NCI-H748 treated with DMSO at 0.1 percent for 48 hours (cell line): ENCODE measurements around the gene MFNG.
"Not testable (repeated sequence)": the region's sequence is repeated elsewhere in the genome, so short reads cannot be mapped to it uniquely, and the experiment has no call there.

Experiments
- DNase-seq: peaks from one replicate; lab custom pipeline; 2025; lab: John Stamatoyannopoulos, UW

Gene MFNG

DNA sequence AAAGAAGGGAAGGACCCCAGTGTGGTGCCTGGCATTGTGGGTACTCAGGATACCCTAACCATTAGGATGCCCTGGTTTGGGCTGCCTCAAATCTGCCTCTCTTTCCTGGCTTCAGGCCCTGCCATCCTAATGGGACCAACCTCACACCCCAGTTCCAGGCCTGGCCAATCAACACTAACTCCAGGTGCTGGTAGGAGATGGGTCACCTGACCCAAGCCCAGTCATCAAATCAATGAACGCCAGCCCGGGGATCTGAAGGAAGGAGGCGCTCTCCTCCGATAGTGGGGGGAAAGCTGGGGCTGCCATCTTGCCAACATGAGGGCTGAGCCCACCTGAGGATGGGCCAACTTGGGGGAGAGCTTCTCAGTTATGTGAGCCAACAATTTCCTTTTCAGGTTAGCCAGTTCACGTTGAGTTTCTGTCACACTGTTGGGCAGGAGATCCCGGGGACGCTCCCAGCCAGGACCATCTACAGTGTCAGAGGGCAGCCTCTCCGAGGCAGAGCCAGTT, 12.7 kb downstream of the MFNG start:
- DNase-seq: no peak

DNA sequence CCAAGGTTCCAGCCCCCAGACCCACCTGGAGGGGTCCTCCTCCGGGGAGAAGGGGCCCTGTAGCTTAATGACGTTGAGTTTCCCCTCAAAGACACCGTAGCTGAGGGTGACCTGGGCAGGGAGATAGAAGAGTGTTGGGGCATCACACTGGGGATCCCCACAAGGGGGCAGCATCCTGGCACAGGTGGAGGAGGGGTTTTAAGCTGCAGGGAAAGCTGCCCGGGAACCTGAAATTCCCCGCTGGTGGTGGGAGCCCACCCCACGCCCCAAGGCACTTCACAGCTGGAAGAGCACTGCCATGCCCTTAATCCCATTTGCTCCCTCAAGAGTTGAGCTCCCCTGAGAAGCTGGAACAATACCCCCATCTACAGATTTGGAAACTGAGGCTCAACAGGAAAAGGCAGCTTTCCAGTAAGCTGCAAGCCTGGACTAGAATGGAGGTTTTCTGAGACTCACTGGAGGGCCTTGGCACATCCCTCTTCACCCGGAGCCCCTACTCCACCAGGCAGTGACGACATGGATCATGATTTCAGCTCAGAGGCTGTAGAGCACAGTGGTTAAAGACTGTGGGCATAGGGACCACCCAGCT, 13.7 kb downstream of the MFNG start:
- DNase-seq: no peak

DNA sequence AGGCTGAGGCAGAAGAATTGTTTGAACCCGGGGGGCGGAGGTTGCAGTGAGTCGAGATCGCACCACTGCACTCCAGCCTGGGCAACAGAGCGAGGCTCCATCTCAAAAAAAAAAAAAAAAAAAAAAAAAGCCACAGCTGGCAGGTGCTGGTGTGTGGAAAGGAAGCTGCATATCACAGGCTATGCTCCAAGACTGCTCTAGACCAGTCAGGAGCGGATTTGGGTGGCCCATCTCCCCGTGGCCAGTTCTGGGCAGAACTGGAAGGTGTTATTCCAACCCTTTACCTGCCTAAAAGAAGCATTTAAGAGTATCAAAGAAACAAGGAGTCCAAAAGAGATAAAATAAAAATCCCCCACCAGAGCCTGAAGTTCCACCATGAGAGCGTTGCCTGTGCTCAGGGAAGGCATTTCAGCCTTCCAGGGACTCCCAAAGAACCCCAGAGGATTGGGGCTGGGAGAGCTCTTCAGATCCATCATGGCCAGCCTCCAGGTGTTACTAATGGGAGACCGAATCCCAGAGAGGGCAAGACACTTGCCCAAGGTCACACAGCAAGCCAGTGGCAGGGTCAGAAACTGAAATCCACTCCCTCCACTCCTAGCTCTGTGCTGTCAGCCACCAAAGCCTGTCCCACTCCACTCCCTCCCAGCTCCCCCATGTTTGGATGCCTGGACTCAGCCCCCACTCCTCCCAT, 14.3 kb downstream of the MFNG start:
- DNase-seq: no peak

DNA sequence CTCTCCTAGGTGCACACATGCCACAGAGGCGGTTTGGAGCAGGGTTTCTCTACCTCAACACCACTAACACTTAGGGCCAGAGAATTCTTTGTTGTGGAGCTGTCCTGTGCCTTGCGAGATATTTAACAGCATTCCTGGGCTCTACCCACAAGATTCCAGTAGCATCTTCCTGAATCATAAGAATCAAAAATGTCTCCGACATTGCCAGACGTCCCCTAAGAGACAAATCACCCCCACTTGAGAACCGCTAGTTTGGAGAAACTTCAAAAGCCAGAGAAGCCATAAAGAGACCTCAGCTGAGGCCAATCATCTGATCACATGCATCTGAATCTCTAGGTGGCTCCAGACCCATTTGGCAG, 16.1 kb downstream of the MFNG start:
- no peak for DNase-seq

DNA sequence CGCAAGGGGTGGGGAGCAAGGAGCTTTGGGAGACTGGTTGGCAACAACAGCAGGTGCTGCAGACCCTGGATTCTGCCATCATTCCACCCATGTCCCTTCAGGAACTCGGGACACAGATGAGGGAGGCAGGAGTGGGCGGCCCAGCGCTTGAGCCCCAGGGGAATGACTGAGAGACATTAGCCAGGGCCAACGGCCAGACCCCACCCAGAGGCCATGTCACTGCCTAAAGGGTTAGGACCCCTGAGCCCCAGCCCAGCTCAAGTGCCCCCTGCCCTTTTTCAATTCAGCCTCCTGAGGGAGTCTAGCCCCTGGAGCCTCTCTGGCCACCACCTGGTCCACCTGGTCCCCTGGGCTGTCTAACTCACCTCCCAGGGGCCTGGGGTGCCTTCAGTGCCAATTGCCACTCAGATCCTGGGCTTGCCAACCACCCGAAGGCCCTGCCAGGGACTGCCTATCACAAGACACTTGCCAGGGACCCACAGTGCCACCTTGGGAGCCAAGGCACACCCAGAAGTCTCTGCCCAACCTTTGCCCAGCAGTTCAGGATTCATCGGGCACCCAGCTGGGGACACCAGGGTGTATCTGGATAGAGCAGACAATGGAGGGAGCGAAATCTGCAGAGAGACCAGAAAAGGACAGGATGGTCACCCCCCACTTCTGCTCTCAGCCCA, 16.6 kb downstream of the MFNG start:
- DNase-seq: no peak

DNA sequence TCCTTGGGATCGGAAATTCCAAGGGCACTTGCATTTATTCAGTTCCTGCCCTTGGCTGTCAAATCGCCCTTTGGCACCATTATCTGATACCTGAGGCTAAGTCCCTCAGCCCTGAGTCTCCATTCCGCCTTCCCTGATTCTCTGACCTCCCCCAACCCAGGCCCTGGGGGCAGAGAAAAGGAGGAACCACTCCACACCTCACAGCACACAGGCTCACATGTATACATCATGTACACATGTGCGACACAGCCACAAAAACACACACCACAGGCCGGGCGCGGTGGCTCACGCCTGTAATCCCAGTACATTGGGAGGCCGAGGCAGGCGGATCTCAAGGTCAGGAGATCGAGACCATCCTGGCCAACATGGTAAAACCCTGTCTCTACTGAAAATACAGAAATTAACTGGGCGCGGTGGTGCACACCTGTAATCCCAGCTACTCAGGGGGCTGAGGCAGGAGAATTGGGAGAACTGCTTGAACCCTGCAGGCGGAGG, 17.9 kb downstream of the MFNG start:
- not testable (repeated sequence) for DNase-seq

DNA sequence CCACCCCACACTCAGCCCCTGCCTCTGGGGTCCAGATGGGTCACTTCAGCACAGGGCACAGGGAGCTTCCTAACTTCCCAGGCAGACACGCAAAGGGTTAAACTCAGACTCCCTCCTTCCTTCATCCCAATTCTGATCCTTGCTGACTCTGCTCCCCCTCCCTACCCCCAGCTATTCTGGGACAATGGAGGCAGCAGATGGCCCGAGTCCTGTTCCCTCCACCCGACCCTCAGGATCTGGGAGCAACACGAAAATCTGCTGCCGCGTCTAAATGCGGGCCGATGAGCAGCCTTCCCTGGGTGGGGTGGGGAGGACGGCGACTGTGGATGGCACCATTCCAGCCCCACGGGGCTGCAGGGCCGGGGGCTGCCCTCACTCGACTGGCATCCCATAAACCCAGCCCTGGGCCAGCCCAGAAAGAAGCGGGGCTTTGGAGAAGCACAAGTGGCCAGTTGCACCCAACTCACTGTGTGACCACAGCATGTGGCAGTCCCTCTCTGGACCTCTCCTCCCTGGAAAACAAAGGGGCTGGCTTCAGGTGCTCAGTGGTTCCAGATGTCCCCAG, 18.7 kb downstream of the MFNG start:
- DNase-seq: no peak

DNA sequence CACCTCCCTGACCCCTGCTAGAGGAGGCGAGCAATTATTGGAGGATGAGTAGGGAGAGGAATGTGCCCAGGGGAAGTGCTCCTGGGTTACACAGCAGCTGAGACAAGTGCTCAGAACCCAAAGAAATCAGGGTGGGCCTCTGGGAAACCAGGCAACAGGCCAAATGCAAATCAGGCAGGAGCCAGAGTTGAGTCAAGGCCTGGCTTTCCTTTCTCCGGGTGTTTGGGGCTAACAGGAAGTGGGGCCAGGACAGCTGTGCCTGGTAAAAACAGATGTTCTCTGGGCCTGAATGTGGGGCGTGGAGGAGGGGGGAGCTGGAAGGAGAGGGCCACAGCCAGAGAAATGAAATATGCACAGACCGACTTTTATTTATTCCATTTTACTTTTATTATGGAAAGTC, 22.0 kb downstream of the MFNG start:
- DNase-seq: no peak

DNA sequence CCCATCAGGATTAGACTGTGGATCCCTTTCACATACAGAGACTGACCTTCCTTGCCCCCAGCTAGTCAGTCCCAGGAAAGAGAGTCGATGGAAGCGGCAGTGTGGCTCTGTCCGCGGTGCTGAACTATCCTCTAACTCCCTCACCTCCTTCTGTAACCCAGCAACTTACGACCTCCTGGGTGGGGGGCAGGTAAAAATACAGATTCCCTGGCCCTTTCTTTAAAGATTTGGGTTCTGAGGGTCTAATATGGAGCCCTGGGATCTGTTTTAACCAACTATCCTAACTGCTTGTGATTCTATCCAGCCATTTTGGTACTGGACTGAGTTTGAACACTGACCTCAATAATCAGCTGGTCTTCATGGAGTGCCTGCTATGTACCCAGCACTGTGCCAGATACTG, 23.2 kb downstream of the MFNG start:
- no peak for DNase-seq

DNA sequence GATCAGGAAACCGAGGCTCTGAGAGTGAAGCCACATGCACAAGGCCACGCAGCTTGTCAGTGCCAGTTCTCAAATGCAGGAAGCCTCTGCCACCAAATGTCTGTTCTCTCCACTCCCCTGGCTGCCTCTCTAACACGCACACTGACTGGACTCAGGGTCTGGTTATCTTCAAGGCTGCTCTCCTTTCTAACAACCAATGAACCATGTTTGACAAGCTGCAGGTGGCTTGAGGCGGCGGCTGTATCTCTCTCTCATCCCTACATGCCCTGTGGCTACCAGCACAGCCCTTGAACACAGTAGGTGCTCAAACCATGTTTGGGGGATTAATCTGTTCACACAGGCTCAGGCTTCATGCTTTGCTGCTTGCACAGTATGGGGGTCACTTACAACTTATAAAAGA, 23.7 kb downstream of the MFNG start:
- DNase-seq: no peak

DNA sequence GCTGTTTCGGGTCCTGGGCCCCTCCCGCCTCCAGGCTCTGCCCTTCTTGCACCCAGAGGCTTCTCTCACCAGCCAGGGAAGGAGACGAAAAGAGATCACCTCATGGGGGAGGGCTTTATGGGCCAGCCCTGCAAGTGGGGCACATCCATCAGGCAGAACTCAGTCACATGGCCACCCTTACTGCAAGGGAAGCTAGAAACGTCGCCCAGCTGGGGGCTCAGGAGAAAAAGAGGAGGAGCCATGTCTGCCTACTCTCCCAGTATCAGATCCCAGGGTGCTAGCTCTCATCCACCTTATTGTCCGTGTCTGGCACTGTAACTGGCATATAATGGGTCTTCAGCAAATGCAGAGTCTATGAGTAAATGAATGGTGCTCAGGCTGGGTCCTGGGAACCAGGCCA, 24.2 kb downstream of the MFNG start:
- no peak for DNase-seq

DNA sequence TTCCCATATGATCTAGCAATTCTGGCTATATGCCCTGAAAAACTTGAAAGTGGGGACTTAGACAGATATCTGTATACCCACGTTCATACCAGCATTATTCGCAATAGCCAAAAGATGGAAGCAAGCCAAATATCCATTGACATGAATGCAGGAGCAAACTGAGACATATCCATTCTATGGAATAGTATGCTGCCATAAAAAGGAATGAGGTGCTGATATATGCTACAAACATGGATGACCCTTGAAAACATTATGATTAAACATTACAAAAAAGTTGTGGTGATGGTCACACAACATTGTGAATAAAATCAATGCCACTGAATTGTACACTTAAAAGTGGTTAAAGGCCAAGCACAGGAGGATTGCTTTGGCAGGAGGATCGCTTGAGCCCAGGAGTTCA, 25.5 kb downstream of the MFNG start:
- DNase-seq: no peak

DNA sequence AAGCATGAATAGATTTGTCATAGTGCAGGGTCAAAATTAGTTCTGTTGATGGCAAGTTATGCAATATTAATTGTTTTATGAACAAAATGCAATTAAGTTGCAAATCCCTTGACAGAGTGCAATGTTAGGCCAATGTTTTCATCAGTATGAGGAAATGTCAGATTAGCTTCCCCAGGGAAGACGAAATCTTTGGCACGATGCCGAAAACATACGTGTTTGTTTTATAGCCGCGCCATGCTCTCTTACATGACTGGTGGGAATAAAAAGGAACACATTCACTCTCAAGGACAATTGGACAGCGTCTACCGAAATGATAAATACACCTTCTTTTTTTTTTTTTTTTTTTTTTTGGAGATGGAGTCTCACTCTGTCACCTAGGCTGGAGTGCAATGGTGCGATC, 27.0 kb downstream of the MFNG start:
- no peak for DNase-seq

DNA sequence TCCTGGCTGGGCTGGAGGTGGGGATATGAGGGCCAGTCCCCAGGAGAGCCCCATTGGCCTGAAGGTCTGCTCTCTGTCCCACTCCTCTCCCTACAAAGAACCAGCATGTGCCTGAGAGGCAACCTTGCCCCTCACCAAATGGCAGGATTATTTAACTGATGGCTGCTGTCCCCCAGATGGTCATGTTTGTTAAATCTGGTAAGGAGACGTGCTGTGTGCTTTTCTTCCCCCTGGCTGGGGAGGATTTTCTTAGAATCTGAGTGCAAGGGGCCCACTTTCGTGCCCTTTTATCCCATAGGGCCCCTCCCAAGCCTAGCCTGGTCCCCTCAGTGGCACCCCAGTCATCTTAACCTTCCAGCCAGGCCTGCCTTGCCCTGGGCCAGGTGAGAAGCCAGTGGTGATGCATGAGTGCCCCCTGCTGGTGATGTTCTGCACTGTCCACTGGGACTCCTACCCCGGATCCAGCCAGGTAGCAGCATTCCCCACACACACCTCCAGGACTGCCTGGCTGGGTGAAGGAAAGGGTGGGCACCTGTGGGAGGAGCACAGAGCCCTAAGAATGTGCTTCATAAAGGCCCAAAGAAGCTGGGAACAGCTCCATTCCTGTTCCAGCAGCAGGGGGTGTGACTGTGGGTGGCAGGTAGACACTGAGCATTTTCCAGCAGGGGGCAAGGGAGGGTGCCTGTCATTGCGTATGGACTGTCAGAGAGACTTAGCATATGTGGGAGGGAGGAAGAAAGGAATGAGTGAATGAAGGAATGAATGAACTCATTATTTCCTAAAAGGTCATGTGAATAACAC, 28.9 kb downstream of the MFNG start:
- DNase-seq: peak; percentile 12

DNA sequence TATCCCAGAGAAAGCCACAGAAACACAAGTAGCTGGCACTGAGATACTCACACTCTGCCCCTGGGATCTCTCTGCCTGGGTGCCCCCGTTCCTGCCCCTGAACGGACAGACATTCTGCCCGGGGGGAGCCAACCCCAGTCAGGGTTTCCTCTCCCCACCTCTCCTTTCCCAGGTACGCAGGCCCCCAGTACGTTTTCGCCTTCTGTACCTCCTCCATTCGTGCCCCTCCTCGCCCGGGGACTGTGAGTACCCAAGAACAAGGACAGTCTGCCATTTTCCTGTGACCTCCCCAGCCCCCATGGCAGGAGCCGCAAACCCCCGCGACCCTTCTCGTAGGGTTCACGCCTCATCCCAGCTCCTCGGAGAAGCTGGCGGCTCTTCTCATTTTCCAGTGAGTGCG, 29.8 kb downstream of the MFNG start:
- DNase-seq: no peak

DNA sequence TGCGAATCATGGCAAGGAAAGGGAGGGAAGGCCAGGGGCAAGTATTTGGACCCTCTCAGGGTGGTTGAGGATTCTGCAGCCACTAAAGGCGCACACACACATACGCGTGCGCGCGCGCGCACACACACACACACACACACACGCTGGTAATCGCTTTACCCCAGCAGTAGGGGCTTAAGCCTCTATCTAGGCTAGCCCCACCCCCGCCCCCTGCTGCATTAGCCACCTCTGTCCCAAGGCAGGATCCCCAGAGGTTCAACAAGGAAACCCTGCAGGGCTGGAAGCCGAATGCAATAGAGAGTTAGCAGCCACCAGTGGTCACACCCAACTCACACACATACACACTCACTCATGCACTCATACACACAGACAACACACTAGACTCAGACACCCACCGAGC, 30.3 kb downstream of the MFNG start:
- no peak for DNase-seq

DNA sequence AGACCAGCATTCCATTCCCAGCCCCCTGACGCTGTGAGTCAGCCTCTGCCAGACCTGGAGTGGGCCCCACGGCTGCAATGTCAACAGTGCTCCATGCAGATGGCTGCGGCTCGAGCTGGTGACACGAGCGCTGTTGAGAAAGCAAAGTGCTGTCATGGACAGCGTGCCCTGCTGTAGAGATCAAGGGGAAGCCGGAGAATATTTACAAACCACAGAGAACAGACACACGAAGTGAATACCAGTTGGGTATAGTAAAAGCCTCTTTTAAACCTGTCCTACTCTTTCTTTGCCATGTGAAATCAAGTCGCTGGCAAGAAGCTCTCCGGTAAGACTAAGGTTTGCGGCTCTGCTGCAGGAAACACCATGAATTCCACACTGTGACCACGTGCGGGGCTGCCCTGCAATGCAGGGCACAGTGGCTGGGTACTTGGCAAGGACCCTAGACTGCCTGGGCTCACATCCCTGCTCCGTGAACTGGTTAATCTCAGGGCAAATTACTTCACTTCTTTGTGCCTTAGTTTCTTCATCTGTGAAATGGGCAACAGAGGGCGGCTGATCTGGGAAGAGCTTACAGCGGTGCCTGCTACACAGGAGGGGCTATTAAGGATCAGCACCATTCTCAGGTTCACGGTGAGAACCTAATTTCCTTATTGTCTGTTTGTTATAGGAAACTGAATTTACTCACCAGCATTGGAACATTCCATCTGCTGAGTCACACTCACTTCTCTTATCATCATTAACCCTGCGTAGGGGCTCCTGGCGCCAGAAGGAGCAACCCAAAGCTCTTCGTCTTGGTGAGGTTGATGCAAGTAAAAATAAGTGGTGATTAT, 31.1 kb downstream of the MFNG start:
- no peak for DNase-seq

DNA sequence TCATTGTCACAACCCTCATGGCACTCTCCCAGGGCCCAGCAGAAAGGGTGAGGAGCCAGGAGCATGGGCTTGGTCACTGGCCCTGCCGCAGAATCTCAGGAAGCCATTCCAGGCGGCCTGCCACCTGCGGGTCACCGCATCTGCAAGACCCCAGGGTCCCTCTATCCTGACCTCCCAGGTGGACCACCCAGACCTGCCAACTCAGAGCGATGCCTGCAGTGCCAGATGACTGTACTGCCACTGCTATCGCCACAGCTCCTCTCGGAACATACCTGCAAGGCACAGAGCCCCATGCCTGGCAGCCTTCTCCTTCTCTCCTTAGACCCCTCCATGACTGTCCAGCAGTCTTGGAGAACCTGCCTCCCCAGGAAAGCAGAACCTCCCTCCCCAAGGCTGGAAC, 32.5 kb downstream of the MFNG start:
- no peak for DNase-seq

DNA sequence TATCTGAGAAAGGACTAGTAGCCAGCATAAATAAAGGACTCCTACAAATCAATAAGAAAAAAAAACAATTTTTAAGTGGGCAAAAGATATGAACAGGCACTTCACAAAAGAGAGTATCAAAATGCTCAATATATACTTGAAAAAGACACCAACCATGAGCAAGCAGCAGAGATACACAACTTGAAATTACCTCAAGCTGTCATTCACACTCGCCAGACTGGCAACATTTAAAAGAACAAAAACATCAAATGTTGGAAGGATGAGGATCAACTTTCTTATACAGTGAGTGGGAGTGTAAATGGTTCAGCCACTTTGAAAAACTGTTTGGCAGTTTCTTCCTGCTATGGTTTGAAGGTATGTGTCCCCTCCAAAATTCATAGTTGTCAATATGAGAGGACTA, 35.0 kb downstream of the MFNG start:
- no peak for DNase-seq

DNA sequence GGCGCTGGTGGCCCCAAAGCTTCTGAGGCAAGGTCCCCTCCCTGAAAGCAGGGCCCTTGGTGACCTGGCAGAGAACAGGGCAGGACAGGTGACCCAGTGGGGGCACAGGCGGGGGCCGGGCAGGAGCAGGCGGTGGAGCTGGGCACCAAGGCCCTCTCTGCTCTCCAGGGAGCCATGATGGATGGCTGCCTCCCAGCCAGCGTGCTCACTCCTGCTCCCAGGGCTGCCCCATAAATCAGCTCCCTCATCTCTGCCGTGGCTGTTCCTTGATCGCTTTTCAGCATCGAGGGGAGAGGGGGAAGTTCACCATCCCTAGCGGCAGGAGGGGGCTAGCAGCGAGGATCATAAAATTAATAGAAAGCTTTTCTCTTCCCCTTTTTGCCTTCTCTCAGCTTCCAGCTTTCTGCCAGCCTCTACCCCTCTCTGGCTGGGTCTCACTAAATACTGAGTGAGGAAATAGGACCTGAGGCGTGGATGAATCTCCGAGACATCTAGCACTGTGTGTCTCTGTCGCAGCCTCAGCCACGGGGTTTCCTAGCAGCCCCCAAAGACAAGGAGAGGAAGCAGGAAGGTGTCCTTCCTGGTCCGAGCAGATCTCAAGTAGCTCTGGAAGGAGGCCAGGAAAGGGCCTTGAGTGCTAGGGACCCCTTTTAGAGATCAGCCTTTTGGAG, 36.7 kb downstream of the MFNG start:
- DNase-seq: no peak
